Mammary epithelial cell (primary cell): ENCODE results near the gene JDP2.

Experiments used
- CTCF ChIP-seq, 2 donors: IDR thresholded peaks in 1 of 2; conservative IDR thresholded peaks in 1 of 2; 2 replicates each; pipeline ENCODE4 v1.5.1; 2011 to 2012; ENCODE audit warnings: inconsistent platforms in 2 of 2, low read length in 2 of 2, mild to moderate bottlenecking in 2 of 2, control low read depth in 1 of 2, low read depth in 1 of 2; ENCODE audit not compliant: insufficient read depth in 1 of 2; ENCODE audit errors: extremely low read depth in 1 of 2
- EZH2 ChIP-seq: IDR thresholded peaks from 2 replicates; pipeline ENCODE4 v1.6.1; 2012; ENCODE audit warnings: low read length, inconsistent platforms, borderline replicate concordance

DNA sequence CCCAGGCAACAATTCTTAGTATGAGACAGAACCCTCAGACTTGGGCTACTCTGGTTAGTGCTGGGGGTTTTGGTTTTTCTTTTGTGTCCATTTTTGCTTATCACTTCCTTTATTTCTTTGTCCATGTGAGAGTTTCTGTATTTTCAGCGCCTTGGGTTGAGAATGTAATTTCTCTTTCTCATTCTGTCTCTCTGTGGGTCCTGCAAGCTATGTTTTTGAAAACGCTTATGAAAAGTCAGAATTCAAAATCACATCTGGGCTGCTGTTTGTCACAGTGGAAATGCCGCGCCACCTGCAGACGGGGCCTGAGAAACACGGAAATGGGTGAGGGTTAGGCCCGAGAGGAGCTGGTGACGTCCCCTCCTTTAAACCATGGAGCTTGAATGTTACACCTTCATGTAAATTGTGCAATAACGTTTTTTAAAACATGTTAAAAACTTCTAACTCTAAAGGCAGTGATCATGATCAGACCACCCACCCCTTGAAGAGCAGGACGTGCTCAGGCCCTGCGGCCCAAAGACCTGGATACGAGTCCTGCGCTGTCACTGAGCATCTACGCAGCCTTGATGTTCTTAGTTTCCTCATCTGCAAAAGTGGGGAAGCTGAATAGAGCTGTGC lies 26.1 kb downstream of the JDP2 start:
- TF ChIP-seq CTCF (conservative IDR thresholded peaks at IDR 0.05 in 1 of 2, IDR thresholded peaks at IDR 0.05 in 1 of 2; ENCODE audit: extremely low read depth in 1 of 2, insufficient read depth in 1 of 2, low read depth in 1 of 2, low read length in 2 of 2) = no peak
- no peak for TF ChIP-seq EZH2
